ENCODE results near the gene RINT1. TPM values are rescaled to one million over a fixed set of nuclear protein-coding genes. Genes with fewer than 3 reads are reported as not detected.

RINT1 gene
- polyA plus RNA-seq, 1 donor (not counting 4 experiments of a cell fraction or from before 2014, with no cell fraction given) = 23.6 TPM

GRCh38 chr7:105577251-105577650, 45.2 kb downstream of the RINT1 start:
- H2AFZ ChIP-seq (ENCODE audit: control insufficient read depth, low read length) = no peak overlapping the region
- H3K9me1 ChIP-seq (ENCODE audit: control insufficient read depth, extremely low read depth, insufficient read depth, low read length) = no peaks in the 10 kb centered on the region
- TF ChIP-seq EZH2 (IDR thresholded peaks at IDR 0.05; ENCODE audit: low read length) = no peak
- no peak for TF ChIP-seq CTCF (optimal IDR thresholded peaks at IDR 0.05 in 1 of 3, IDR thresholded peaks at IDR 0.05 in 1 of 3, conservative IDR thresholded peaks at IDR 0.05 in 1 of 3; ENCODE audit: extremely low read depth in 1 of 3, insufficient read depth in 2 of 3, low read length in 3 of 3)
- no peaks in the 10 kb centered on the region for H3K9me3 ChIP-seq (ENCODE audit: control insufficient read depth, low read depth, low read length)
- DNase-seq (ENCODE audit: low read depth, low spot score) (no peak), FAIRE-seq (no peak)
- no peaks in the 10 kb centered on the region for H3K36me3 ChIP-seq (ENCODE audit: control insufficient read depth in 2 of 2, extremely low read depth in 1 of 2, insufficient read depth in 2 of 2, low read length in 2 of 2)
- no peaks in the 10 kb centered on the region for H3K27me3 ChIP-seq (ENCODE audit: control insufficient read depth, extremely low read depth, insufficient read depth, low read length)
- dilution Hi-C loops (cut with MboI; ENCODE audit: extremely low pct_ligation_motif_present, low sequenced_read_pairs) = no loop called here
- H3K79me2 ChIP-seq (ENCODE audit: control insufficient read depth, insufficient read depth, low read length) = no peaks in the 10 kb centered on the region
- peaks cover 2% of the 10 kb centered on the region for H3K4me1 ChIP-seq (ENCODE audit: control insufficient read depth, extremely low read depth, insufficient read depth, low read length)
- no peak overlapping the region for H3K4me2 ChIP-seq (ENCODE audit: control insufficient read depth, extremely low read depth, insufficient read depth, low read depth, low read length)
- no peaks in the 10 kb centered on the region for H4K20me1 ChIP-seq (ENCODE audit: control insufficient read depth, extremely low read depth, insufficient read depth, low read length)
- no peak overlapping the region for H3K27ac ChIP-seq (ENCODE audit: control insufficient read depth, insufficient read depth, low read length)
- no peak overlapping the region for H3K4me3 ChIP-seq (ENCODE audit: control insufficient read depth in 2 of 3, extremely low read depth in 1 of 3, insufficient read depth in 2 of 3, low read depth in 1 of 3, low read length in 3 of 3)
- no peak overlapping the region for H3K9ac ChIP-seq (ENCODE audit: control insufficient read depth, extremely low read depth, insufficient read depth, low read length)

GRCh38 chr7:105578496-105578895, 46.5 kb downstream of the RINT1 start:
- FAIRE-seq = no peak
- Histone ChIP-seq H3K9ac (ENCODE audit: control insufficient read depth, extremely low read depth, insufficient read depth, low read length) (no peak overlapping the region), H4K20me1 (ENCODE audit: control insufficient read depth, extremely low read depth, insufficient read depth, low read length) (no peaks in the 10 kb centered on the region), H3K79me2 (ENCODE audit: control insufficient read depth, insufficient read depth, low read length) (no peaks in the 10 kb centered on the region), H2AFZ (ENCODE audit: control insufficient read depth, low read length) (no peak overlapping the region), H3K9me3 (ENCODE audit: control insufficient read depth, low read depth, low read length) (no peaks in the 10 kb centered on the region), H3K4me3 (ENCODE audit: control insufficient read depth in 2 of 3, extremely low read depth in 1 of 3, insufficient read depth in 2 of 3, low read depth in 1 of 3, low read length in 3 of 3) (no peak overlapping the region), H3K27me3 (ENCODE audit: control insufficient read depth, extremely low read depth, insufficient read depth, low read length) (no peaks in the 10 kb centered on the region), H3K27ac (ENCODE audit: control insufficient read depth, insufficient read depth, low read length) (no peak overlapping the region), H3K4me1 (ENCODE audit: control insufficient read depth, extremely low read depth, insufficient read depth, low read length) (peaks cover 2% of the 10 kb centered on the region), H3K4me2 (ENCODE audit: control insufficient read depth, extremely low read depth, insufficient read depth, low read depth, low read length) (no peak overlapping the region), H3K36me3 (ENCODE audit: control insufficient read depth in 2 of 2, extremely low read depth in 1 of 2, insufficient read depth in 2 of 2, low read length in 2 of 2) (no peaks in the 10 kb centered on the region), H3K9me1 (ENCODE audit: control insufficient read depth, extremely low read depth, insufficient read depth, low read length) (no peaks in the 10 kb centered on the region)
- TF ChIP-seq CTCF (optimal IDR thresholded peaks at IDR 0.05 in 1 of 3, IDR thresholded peaks at IDR 0.05 in 1 of 3, conservative IDR thresholded peaks at IDR 0.05 in 1 of 3; ENCODE audit: extremely low read depth in 1 of 3, insufficient read depth in 2 of 3, low read length in 3 of 3) (no peak), EZH2 (IDR thresholded peaks at IDR 0.05; ENCODE audit: low read length) (no peak)
- no peak for DNase-seq (ENCODE audit: low read depth, low spot score)
- dilution Hi-C loops (cut with MboI; ENCODE audit: extremely low pct_ligation_motif_present, low sequenced_read_pairs) = no loop called here

Measured in keratinocyte (primary cell).